Heart left ventricle (tissue), 16 donors: ENCODE data around the gene SOD3. TPM values are rescaled to one million over a fixed set of nuclear protein-coding genes. Genes with fewer than 3 reads are reported as not detected.

Source experiments
- ATAC-seq, 4 donors: fragments of 200-7000 bp; cut with Tn5 transposase; one replicate each; pipeline ENCODE4 v1.9.1; 2020 to 2022; ENCODE audit warnings: moderate library complexity in 4 of 4, mild to moderate bottlenecking in 3 of 4, moderate number of reproducible peaks in 1 of 4
- DNase-seq, 5 donors: peaks; one replicate each; pipeline ENCODE4 v3.0.0-alpha.2; 2020
- H3K27ac ChIP-seq, 12 donors: fragments of 200-600 bp; sonication (generic) in 4 of 12; one replicate each; pipeline versions ENCODE4 v1.5.0 to v1.8.0; 2016 to 2022; ENCODE audit warnings: mild to moderate bottlenecking in 2 of 12
- H3K27me3 ChIP-seq, 9 donors: fragments of 200-600 bp; sonication (generic) in 2 of 9; one replicate each; pipeline versions ENCODE4 v1.5.1 to v1.8.0; 2016 to 2022; ENCODE audit warnings: mild to moderate bottlenecking in 3 of 9
- H3K36me3 ChIP-seq, 9 donors: fragments of 200-600 bp; sonication (generic) in 2 of 9; one replicate each; pipeline versions ENCODE4 v1.5.0 to v1.8.0; 2018 to 2022; ENCODE audit warnings: mild to moderate bottlenecking in 2 of 9
- H3K4me1 ChIP-seq, 12 donors: fragments of 200-600 bp; sonication (generic) in 4 of 12; one replicate each; pipeline versions ENCODE4 v1.5.0 to v1.8.0; 2016 to 2022; ENCODE audit warnings: mild to moderate bottlenecking in 3 of 12
- H3K4me3 ChIP-seq, 12 donors: fragments of 200-600 bp; sonication (generic) in 4 of 12; one replicate each; pipeline versions ENCODE4 v1.5.0 to v1.8.0; 2017 to 2022; ENCODE audit warnings: mild to moderate bottlenecking in 9 of 12, moderate library complexity in 4 of 12
- H3K9me3 ChIP-seq, 12 donors: fragments of 200-600 bp; sonication (generic) in 4 of 12; one replicate each; pipeline versions ENCODE4 v1.5.0 to v1.8.0; 2016 to 2022; ENCODE audit warnings: mild to moderate bottlenecking in 1 of 12
- POLR2A ChIP-seq, 2 donors: fragments of 450-650 bp; IDR thresholded peaks; one replicate each; pipeline ENCODE4 v1.6.1; 2017; ENCODE audit warnings: antibody characterized with exemption in 2 of 2, mild to moderate bottlenecking in 2 of 2, moderate library complexity in 2 of 2
- WGBS, 4 donors: extraction: QIAGEN DNeasy Blood & Tissue Kit in 2 of 4; methylation state at CpG; one replicate each; pipeline versions ENCODE4 v1.1.5 to v1.1.7; 2013 to 2018; 5-methylcytosine and 5-hydroxymethylcytosine counted together
- intact Hi-C, 10 donors: fragments of 100-400 bp; cut with DNase I; formaldehyde crosslinking; loops; one replicate each; pipeline versions ENCODE4 v1.11.1 to v1.14.2; 2022
- polyA plus RNA-seq, 2 donors: library from polyadenylated mRNA; stranded (reverse); fragments of 200-250 nt; gene quantifications; one replicate each; pipeline ENCODE4 v1.2.3, GENCODE V29; 2013
- total RNA-seq, 9 donors: library from RNA; depleted of rRNA in 2 of 9; stranded (reverse); fragments of >200 nt in 2 of 9; fragmentation: NEBNext Ultra II Directional in 3 of 9; extraction: Animal tissue kit (Norgen Biotek cat#: 25700) in 3 of 9; gene quantifications; one replicate each; pipeline versions ENCODE4 v1.1.0 to v1.2.4, GENCODE V29; 2016 to 2023
- TF ChIP-seq, protein P1 (sequence below), 12 donors: fragments of 200-600 bp; sonication (generic) in 4 of 12; IDR thresholded peaks; one replicate each; pipeline versions ENCODE4 v1.5.0 to v1.8.0; 2018 to 2022; ENCODE audit warnings: antibody characterized with exemption in 12 of 12, mild to moderate bottlenecking in 5 of 12
- donor health status: ischemic (EF 13 %, LVEDD 7.1; RV severe dilation, severe dysfunction).
- donor health status: healthy with polysubstance abuse.
- donor health status: DM: no; HTN: yes; CAD: no.
- donor health status: DM: no; HTN: no; CAD: no.
- donor health status: ischemic (EF 25% LVEDD 6.9; RV normal size, moderate dysfunction).
- donor health status: ischemic (EF 25% LVEDD 5.7; RV mildly dilated, moderate dysfunction).
- donor health status: healthy.
- donor health status: DM: yes; HTN: yes; CAD: no.
- donor health status: ischemic (EF 35%, LVEDD 5.7; RV mildly dilated, moderate dysfunction).
- donor health status: nonischemic (EF 11% LVEDD 7.7; RV severe dilation, severe dysfunction).
- donor health status: DM: yes; HTN: yes; CAD: no.
- donor health status: PGD.
- donor health status: ischemic (EF 29% LVEDD 5.4; RV normal size, mild dysfunction).
- donor health status: nonischemic (EF 23%, LVEDD 6.1; RV moderate dilation, normal function).

The SOD3 gene
- total and polyA plus RNA-seq, 11 donors, result 11.7 to 110 (median 37.6) TPM

DNA sequence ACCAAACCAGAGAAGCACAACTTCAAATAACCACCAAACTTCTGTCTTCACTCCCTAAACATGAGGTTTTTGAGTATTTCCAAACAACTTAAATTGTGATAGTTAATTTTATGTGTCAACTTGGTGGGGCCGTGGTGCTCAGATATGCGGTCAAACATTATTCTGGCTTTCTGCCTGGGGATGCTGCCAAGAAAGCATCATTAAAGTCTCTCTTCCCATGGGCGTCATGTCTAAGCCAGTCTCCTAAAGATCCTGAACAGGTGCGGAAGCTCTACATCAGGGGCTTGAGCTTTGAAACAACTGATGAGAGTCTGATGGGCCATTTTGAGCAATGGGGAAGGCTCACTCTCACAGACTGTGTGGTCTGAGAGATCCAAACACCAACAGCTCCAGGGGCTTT, 24.1 kb upstream of the SOD3 start:
- intact Hi-C loops, result no loop called here
- Histone ChIP-seq H3K27ac (peak overlapping the region in 1 of 12 donors; percentile 3), H3K4me3 (no peak overlapping the region)

DNA sequence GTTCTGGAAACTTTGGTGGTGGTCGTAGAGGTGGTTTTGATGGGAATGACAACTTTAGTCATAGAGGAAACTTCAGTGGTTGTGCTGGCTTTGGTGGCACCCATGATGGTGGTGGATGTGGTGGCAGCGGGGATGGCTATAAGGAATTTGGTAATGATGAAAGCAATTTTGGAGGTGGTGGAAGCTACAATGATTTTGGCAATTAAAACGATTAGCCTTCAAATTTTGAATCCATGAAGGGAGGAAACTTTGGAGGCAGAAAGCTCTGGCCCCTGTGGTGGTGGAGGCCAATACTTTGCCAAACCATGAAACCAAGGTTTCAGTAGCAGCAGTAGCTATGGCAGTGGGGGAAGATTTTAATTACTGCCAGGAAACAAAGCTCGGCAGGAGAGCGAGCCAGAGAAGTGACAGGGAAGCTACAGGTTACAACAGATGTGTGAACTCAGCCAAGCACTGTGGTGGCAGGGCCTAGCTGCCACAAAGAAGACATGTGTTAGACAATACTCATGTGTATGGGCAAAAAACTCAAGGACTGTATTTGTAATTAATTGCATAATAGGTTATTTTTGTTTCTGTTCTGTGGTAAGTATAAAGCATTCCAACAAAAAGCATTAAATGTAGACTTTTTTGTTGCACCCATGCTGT, 23.2 kb upstream of the SOD3 start:
- H3K36me3 ChIP-seq, result no peaks in the 10 kb centered on the region
- DNase-seq (no peak), ATAC-seq (no peak)
- WGBS, 4 donors, result 85 to 90% (median 86%) methylated on average over 5 of the region's 5 CpGs
- no peaks in the 10 kb centered on the region for H3K9me3 ChIP-seq
- intact Hi-C loops, result no loop called here
- no peak overlapping the region for H3K27ac ChIP-seq
- H3K4me3 ChIP-seq, result no peak overlapping the region
- no peak for TF ChIP-seq POLR2A (IDR thresholded peaks at IDR 0.05)
- TF ChIP-seq, protein P1, sequence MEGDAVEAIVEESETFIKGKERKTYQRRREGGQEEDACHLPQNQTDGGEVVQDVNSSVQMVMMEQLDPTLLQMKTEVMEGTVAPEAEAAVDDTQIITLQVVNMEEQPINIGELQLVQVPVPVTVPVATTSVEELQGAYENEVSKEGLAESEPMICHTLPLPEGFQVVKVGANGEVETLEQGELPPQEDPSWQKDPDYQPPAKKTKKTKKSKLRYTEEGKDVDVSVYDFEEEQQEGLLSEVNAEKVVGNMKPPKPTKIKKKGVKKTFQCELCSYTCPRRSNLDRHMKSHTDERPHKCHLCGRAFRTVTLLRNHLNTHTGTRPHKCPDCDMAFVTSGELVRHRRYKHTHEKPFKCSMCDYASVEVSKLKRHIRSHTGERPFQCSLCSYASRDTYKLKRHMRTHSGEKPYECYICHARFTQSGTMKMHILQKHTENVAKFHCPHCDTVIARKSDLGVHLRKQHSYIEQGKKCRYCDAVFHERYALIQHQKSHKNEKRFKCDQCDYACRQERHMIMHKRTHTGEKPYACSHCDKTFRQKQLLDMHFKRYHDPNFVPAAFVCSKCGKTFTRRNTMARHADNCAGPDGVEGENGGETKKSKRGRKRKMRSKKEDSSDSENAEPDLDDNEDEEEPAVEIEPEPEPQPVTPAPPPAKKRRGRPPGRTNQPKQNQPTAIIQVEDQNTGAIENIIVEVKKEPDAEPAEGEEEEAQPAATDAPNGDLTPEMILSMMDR (IDR thresholded peaks at IDR 0.05), result no peak
- H3K4me1 ChIP-seq, result no peaks in the 10 kb centered on the region
- H3K27me3 ChIP-seq, result no peaks in the 10 kb centered on the region

More for the DNA sequence above, 24.1 kb upstream of the SOD3 start:
- Histone ChIP-seq H3K4me1 (no peaks in the 10 kb centered on the region), H3K27me3 (no peaks in the 10 kb centered on the region), H3K36me3 (no peaks in the 10 kb centered on the region), H3K9me3 (no peaks in the 10 kb centered on the region)
- no peak for ATAC-seq
- DNase-seq, result no peak
- WGBS, 4 donors, result 68 to 85% (median 79%) methylated on average over 4 of the region's 4 CpGs
- TF ChIP-seq, protein P1 (IDR thresholded peaks at IDR 0.05), result no peak
- TF ChIP-seq POLR2A (IDR thresholded peaks at IDR 0.05), result no peak

- no peaks in the 10 kb centered on the region for H3K27me3 ChIP-seq
- H3K9me3 ChIP-seq, result no peaks in the 10 kb centered on the region
- H3K27ac ChIP-seq, result no peak overlapping the region
- ATAC-seq, result no peak
- intact Hi-C loops, result no loop called here
- TF ChIP-seq, protein P1 (IDR thresholded peaks at IDR 0.05), result no peak
- no peak for TF ChIP-seq POLR2A (IDR thresholded peaks at IDR 0.05)
- H3K36me3 ChIP-seq, result no peaks in the 10 kb centered on the region
- no peak overlapping the region for H3K4me3 ChIP-seq
- peaks cover 0 to 5% (median 0%) of the 10 kb centered on the region in 12 donors for H3K4me1 ChIP-seq
- WGBS, 4 donors, result 92 to 99% (median 95%) methylated on average over 6 of the region's 6 CpGs
- DNase-seq, result no peak
These were observed 22.4 kb upstream of the SOD3 start for GRCh38 chr4:24772952-24773351.

DNA sequence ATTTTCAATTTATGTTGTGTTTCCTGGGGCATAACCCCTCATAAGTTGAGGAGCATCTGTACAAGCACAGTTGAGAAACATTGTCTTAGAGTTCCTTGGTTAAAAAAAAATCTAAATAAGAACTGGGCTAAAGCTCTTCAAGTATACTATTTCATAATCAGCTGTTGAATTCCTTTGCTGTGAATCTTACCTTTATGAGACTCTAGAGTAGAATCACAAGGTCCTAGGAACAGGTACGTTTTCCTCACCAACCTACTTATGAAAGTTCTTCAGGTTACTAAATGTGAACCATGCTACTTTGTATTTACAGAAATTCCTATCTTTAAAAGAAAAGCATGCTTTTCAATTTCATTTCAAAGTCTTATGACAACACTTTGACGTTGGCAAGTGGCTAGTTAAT, 20.9 kb upstream of the SOD3 start:
- intact Hi-C loops, result no loop called here

More for the DNA sequence above, 20.9 kb upstream of the SOD3 start:
- ATAC-seq, result no peak
- Histone ChIP-seq H3K9me3 (no peaks in the 10 kb centered on the region), H3K27ac (no peak overlapping the region), H3K27me3 (no peaks in the 10 kb centered on the region), H3K4me3 (no peak overlapping the region), H3K36me3 (no peaks in the 10 kb centered on the region), H3K4me1 (peaks cover 0 to 17% (median 0%) of the 10 kb centered on the region in 12 donors)
- 35 to 50% (median 37%) methylated on average over 2 of the region's 2 CpGs for WGBS, 4 donors
- TF ChIP-seq POLR2A (IDR thresholded peaks at IDR 0.05), result no peak
- TF ChIP-seq, protein P1 (IDR thresholded peaks at IDR 0.05), result no peak
- DNase-seq, result no peak
